Measurements from ENCODE around the gene BTNL3. TPM values are rescaled to one million over a fixed set of nuclear protein-coding genes. Genes with fewer than 3 reads are reported as not detected.
A peak's percentile ranks its signal among the peaks of the same experiment; 100 is the strongest.

BTNL3 gene
- total RNA-seq, result 10 to 100 TPM; 38.0 to 71.1 TPM

DNA sequence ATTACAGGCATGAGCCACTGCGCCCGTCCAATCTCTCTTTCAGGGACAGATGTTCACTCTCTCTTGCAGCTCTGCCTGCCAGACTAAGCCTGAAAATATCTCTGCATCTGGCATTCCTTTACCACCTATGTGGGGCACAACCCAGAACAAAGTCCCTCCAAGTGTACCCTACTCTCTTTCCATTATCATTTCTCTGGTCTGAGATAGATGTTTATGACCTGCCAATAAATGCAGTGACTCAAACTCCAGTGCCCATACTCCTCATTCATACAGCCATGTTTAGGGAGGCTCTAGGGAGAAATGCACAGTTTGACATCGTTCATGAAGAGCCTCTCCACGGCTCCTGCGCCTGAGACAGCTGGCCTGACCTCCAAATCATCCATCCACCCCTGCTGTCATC lies at the start of gene BTNL3:
Gene BTNL3, plus strand, starts transcription at position 255 of the 400 bp plus-strand sequence. CDS start 183 bp downstream, outside the sequence.
- TF ChIP-seq, protein P1, sequence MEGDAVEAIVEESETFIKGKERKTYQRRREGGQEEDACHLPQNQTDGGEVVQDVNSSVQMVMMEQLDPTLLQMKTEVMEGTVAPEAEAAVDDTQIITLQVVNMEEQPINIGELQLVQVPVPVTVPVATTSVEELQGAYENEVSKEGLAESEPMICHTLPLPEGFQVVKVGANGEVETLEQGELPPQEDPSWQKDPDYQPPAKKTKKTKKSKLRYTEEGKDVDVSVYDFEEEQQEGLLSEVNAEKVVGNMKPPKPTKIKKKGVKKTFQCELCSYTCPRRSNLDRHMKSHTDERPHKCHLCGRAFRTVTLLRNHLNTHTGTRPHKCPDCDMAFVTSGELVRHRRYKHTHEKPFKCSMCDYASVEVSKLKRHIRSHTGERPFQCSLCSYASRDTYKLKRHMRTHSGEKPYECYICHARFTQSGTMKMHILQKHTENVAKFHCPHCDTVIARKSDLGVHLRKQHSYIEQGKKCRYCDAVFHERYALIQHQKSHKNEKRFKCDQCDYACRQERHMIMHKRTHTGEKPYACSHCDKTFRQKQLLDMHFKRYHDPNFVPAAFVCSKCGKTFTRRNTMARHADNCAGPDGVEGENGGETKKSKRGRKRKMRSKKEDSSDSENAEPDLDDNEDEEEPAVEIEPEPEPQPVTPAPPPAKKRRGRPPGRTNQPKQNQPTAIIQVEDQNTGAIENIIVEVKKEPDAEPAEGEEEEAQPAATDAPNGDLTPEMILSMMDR (IDR thresholded peaks at IDR 0.05), result no peak
- Histone ChIP-seq H3K36me3 (no peaks in the 10 kb centered on the region), H3K9ac (ENCODE audit: low read depth in 2 of 2, low read length in 2 of 2) (peak within 1 kb of the TSS; percentile 70 to 90), H3K9me3 (no peaks in the 10 kb centered on the region), H3K4me1 (no peaks in the 10 kb centered on the region), H3K27me3 (no peaks in the 10 kb centered on the region), H3K27ac (peak within 1 kb of the TSS; percentile 81), H3K4me3 (peak within 1 kb of the TSS; percentile 34)
- peak; percentile 60 for DNase-seq
- intact Hi-C loops (cut with DNase I), result no loop called here

DNA sequence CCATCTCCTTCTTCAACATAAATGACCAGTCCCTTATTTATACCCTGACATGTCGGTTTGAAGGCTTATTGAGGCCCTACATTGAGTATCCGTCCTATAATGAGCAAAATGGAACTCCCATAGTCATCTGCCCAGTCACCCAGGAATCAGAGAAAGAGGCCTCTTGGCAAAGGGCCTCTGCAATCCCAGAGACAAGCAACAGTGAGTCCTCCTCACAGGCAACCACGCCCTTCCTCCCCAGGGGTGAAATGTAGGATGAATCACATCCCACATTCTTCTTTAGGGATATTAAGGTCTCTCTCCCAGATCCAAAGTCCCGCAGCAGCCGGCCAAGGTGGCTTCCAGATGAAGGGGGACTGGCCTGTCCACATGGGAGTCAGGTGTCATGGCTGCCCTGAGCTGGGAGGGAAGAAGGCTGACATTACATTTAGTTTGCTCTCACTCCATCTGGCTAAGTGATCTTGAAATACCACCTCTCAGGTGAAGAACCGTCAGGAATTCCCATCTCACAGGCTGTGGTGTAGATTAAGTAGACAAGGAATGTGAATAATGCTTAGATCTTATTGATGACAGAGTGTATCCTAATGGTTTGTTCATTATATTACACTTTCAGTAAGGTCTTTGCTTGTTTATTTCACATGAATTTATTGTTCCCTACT lies 38.2 kb upstream of the BTNL3 start:
- Histone ChIP-seq H3K9me3 (no peaks in the 10 kb centered on the region), H3K4me3 (no peak overlapping the region), H3K36me3 (no peaks in the 10 kb centered on the region), H3K27me3 (no peaks in the 10 kb centered on the region), H3K4me1 (no peaks in the 10 kb centered on the region), H3K27ac (no peak overlapping the region), H3K9ac (ENCODE audit: low read depth in 2 of 2, low read length in 2 of 2) (no peak overlapping the region)
- TF ChIP-seq, protein P1 (IDR thresholded peaks at IDR 0.05), result no peak
- DNase-seq, result no peak
- intact Hi-C loops (cut with DNase I), result no loop called here

DNA sequence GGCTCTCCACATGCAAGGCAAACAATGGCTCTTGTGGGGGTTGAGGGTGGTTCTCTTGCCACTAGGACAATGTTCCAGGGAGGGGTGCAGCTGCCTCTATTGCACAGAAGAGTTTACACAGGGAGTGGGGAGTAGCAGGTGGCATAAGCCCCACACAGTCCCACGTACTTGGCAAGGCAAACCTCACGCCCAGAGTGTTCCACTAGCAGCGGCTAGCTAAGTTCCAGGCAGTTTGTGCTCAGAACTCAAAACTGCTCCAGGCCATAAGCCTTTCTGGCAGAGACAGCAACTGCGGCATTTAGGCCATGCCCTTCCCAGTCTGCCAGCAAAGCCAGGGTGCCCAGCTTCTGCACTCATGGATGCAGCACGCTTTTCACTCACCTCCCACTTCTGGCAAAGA lies 29.0 kb upstream of the BTNL3 start:
- Histone ChIP-seq H3K36me3 (no peaks in the 10 kb centered on the region), H3K9ac (ENCODE audit: low read depth in 2 of 2, low read length in 2 of 2) (no peak overlapping the region), H3K4me3 (no peak overlapping the region), H3K27ac (no peak overlapping the region), H3K27me3 (no peaks in the 10 kb centered on the region), H3K9me3 (no peaks in the 10 kb centered on the region), H3K4me1 (no peaks in the 10 kb centered on the region)
- intact Hi-C loops (cut with DNase I), result no loop called here
- no peak for DNase-seq
- TF ChIP-seq, protein P1 (IDR thresholded peaks at IDR 0.05), result no peak

GRCh38 chr5:180960209-180960608 lies 28.4 kb upstream of the BTNL3 start:
- Histone ChIP-seq H3K4me1 (no peaks in the 10 kb centered on the region), H3K9me3 (no peaks in the 10 kb centered on the region), H3K36me3 (no peaks in the 10 kb centered on the region), H3K27me3 (no peaks in the 10 kb centered on the region), H3K27ac (no peak overlapping the region), H3K9ac (ENCODE audit: low read depth in 2 of 2, low read length in 2 of 2) (no peak overlapping the region), H3K4me3 (no peak overlapping the region)
- no peak for DNase-seq
- intact Hi-C loops (cut with DNase I), result no loop called here
- TF ChIP-seq, protein P1 (IDR thresholded peaks at IDR 0.05), result no peak

DNA sequence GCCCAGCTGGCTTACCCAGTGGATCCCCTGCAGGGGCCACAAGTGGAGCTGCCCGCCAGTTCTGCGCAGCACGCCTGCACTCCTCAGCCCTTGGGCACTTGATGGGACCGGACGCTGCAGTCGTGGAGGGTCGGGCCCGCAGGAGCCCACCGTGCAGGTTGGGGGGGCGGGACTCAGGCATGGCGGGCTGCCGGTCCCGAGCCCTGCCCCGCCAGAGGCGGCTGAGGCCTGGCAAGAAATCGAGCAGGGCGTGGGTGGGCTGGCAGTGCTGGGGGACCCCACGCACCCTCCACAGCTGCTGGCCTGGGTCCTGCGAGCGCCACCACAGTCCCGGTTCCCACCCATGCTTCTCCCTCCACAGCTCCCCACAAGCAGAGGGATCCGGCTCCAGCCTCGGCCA lies 19.2 kb upstream of the BTNL3 start:
- H3K4me1 ChIP-seq, result no peaks in the 10 kb centered on the region
- no peak for DNase-seq
- H3K27me3 ChIP-seq, result no peaks in the 10 kb centered on the region
- intact Hi-C loops (cut with DNase I), result no loop called here
- no peak overlapping the region for H3K27ac ChIP-seq
- H3K4me3 ChIP-seq, result no peak overlapping the region
- TF ChIP-seq, protein P1 (IDR thresholded peaks at IDR 0.05), result no peak
- H3K9me3 ChIP-seq, result no peaks in the 10 kb centered on the region
- no peaks in the 10 kb centered on the region for H3K36me3 ChIP-seq
- H3K9ac ChIP-seq (ENCODE audit: low read depth in 2 of 2, low read length in 2 of 2), result no peak overlapping the region
